ENCODE results near the gene SLC22A24.

DNA sequence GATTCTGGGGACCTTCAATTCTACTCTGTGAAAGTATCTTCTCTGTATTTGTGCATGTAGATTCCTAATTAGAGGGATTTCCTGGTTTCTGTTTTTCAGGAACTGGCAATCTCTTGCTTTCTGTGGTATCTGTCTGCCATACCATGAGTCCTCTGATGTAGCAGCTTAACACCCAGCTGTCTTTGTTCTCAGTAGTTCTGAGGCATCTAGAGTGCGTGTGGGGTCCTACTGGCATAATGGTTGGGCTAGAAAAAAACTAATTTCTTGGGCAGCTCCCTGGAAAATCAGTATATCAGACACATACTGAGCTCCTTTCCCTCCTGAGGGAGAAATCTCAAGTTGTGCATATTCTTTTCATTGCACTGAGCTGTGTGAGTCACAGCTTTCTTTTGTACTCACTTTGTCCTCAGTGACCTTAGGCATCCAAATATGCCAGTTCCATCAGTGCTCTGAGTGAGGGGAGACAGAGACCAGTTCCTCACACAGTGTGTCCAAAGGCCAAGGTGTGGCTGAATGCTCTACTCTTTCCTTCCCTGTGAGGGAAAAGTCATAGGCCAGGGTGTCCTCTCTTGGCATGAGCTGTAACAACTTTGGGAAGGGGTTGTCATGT, 35.5 kb upstream of the SLC22A24 start:
- no peak for TF ChIP-seq CTCF (IDR thresholded peaks at IDR 0.05; ENCODE audit: insufficient read depth, low read depth, low read length)
- TF ChIP-seq EZH2 (IDR thresholded peaks at IDR 0.05; ENCODE audit: insufficient read depth, low read length) = no peak
